Stomach (tissue), 9 donors: ENCODE measurements around the gene FLOT2. TPM values are rescaled to one million over a fixed set of nuclear protein-coding genes. Genes with fewer than 3 reads are reported as not detected.

Source experiments
- DNase-seq, 2 donors: peaks; one replicate each; pipeline versions ENCODE4 v3.0.0 to v3.0.0-alpha.2; 2013 to 2019
- H3K27ac ChIP-seq, 5 donors: fragments of 200-600 bp in 4 of 5; sonication (generic) in 4 of 5; one replicate each; pipeline ENCODE4 v1.5.1; 2013 to 2019; ENCODE audit warnings: mild to moderate bottlenecking in 1 of 5, moderate library complexity in 1 of 5
- H3K27me3 ChIP-seq, 3 donors: fragments of 200-600 bp; sonication (generic); one replicate each; pipeline ENCODE4 v1.5.1; 2017 to 2019; ENCODE audit warnings: mixed run types in 1 of 3
- H3K36me3 ChIP-seq, 4 donors: fragments of 200-600 bp; sonication (generic); 1 replicate in 3 of 4; 2 replicates in 1 of 4; pipeline ENCODE4 v1.5.1; 2016 to 2019
- H3K4me1 ChIP-seq, 4 donors: fragments of 200-600 bp; sonication (generic); one replicate each; pipeline ENCODE4 v1.5.1; 2016 to 2019
- H3K4me3 ChIP-seq, 4 donors: fragments of 200-600 bp; sonication (generic) in 3 of 4; one replicate each; pipeline ENCODE4 v1.5.1; 2016 to 2019; ENCODE audit warnings: mild to moderate bottlenecking in 1 of 4
- H3K9me3 ChIP-seq, 4 donors: fragments of 200-600 bp; sonication (generic); one replicate each; pipeline ENCODE4 v1.5.1; 2016 to 2019
- CTCF ChIP-seq, 7 experiments: fragments of 450-650 bp in 4 of 7; fragments of 200-600 bp in 3 of 7; sonication (generic) in 3 of 7; IDR thresholded peaks; one replicate each; pipeline ENCODE4 v1.5.1; 2016 to 2019; ENCODE audit warnings: antibody characterized with exemption in 7 of 7, control low read depth in 2 of 7, mild to moderate bottlenecking in 1 of 7
- EP300 ChIP-seq: sonication (generic); formaldehyde crosslinking; IDR thresholded peaks from one replicate; pipeline ENCODE4 v1.6.1; 2017; ENCODE audit warnings: antibody characterized with exemption
- POLR2A ChIP-seq, 4 donors: fragments of 450-650 bp; IDR thresholded peaks; one replicate each; pipeline ENCODE4 v1.6.1; 2016; ENCODE audit warnings: antibody characterized with exemption in 4 of 4, control low read depth in 2 of 4, mild to moderate bottlenecking in 1 of 4, moderate library complexity in 1 of 4
- POLR2AphosphoS5 ChIP-seq, 3 donors: sonication (generic); formaldehyde crosslinking; IDR thresholded peaks; one replicate each; pipeline ENCODE4 v1.6.1; 2016; ENCODE audit warnings: antibody characterized with exemption in 3 of 3
- WGBS, 5 donors: extraction: QIAGEN DNeasy Blood & Tissue Kit in 3 of 5; methylation state at CpG; one replicate each; pipeline versions ENCODE4 v1.1.5 to v1.1.7; 2013 to 2018; 5-methylcytosine and 5-hydroxymethylcytosine counted together
- intact Hi-C: fragments of 100-400 bp; cut with DNase I; formaldehyde crosslinking; loops from one replicate; pipeline ENCODE4 v1.15.1; 2023; ENCODE audit warnings: low total_unique reads
- polyA plus RNA-seq, 3 donors: library from polyadenylated mRNA; stranded (reverse); fragments of 200-250 nt; gene quantifications; one replicate each; pipeline ENCODE4 v1.2.3, GENCODE V29; 2013
- small RNA-seq, 4 donors: library from RNA; depleted of rRNA; stranded (forward); fragments of <200 nt; gene quantifications; one replicate each; pipeline ENCODE3, GENCODE V24; 2016
- total RNA-seq, 5 donors: library from RNA; depleted of rRNA; stranded (reverse); fragments of >200 nt; gene quantifications; one replicate each; pipeline versions ENCODE4 v1.1.0 to v1.2.3, GENCODE V29; 2014 to 2016
- donor health status: healthy with polysubstance abuse.
- donor health status: Bipolar disorder and iron deficiency.
- donor health status: healthy.

Gene FLOT2
- total and polyA plus RNA-seq, 8 donors: 19.5 to 80.5 (median 40.8) TPM

GRCh38 chr17:28834420-28834819 is 63.1 kb downstream of the FLOT2 start:
- peaks cover 0 to 17% (median 10%) of the 10 kb centered on the region in 4 donors for H3K36me3 ChIP-seq
- 97 to 100% (median 97%) methylated on average over 1 of the region's 1 CpG for WGBS, 5 donors
- H3K27ac ChIP-seq: no peak overlapping the region
- H3K27me3 ChIP-seq: no peaks in the 10 kb centered on the region
- peaks cover 0 to 1% (median 0%) of the 10 kb centered on the region in 4 donors for H3K4me1 ChIP-seq
- no peak overlapping the region for H3K4me3 ChIP-seq
- intact Hi-C loops: no loop called here
- DNase-seq: no peak
- TF ChIP-seq POLR2A (IDR thresholded peaks at IDR 0.05) (no peak), POLR2AphosphoS5 (IDR thresholded peaks at IDR 0.05) (no peak), EP300 (no peak), CTCF (IDR thresholded peaks at IDR 0.05) (no peak)
- H3K9me3 ChIP-seq: no peaks in the 10 kb centered on the region

Small RNAs within 50 kb of the gene (small RNA-seq; reads per million reads assigned to genes)
- 0 reads per million in 4 donors for gene RF00019

Other genes with a start within 250 kb of the FLOT2 start
- gene SDF2, start 235.8 kb downstream of the FLOT2 start, total RNA-seq: 10 to 100 TPM; 43.7 to 88.1 (median 49.0) TPM
- 10 to 100 TPM; 38.7 to 45.1 (median 40.8) TPM for gene SDF2, start 235.8 kb downstream of the FLOT2 start, polyA plus RNA-seq
- 100 to 1,000 TPM in 1 of 5 donors, 10 to 100 TPM in 4; 46.0 to 135 (median 89.2) TPM for gene SUPT6H, start 235.5 kb downstream of the FLOT2 start, total RNA-seq
- gene SUPT6H, start 235.5 kb downstream of the FLOT2 start, polyA plus RNA-seq: 10 to 100 TPM; 16.9 to 19.1 (median 17.7) TPM
- 1 to 10 TPM in 1 of 5 donors, under 1 TPM in 2, not detected in 2; 0.14 to 5.3 (median 0.92) TPM for gene PROCA1, start 185.8 kb downstream of the FLOT2 start, total RNA-seq
- 1 to 10 TPM; 2.3 to 5.8 (median 2.6) TPM for gene PROCA1, start 185.8 kb downstream of the FLOT2 start, polyA plus RNA-seq
- 100 to 1,000 TPM in 1 of 5 donors, 10 to 100 TPM in 4; 35.6 to 101 (median 95.5) TPM for gene RAB34, start 179.9 kb downstream of the FLOT2 start, total RNA-seq
- gene RAB34, start 179.9 kb downstream of the FLOT2 start, polyA plus RNA-seq: 10 to 100 TPM; 53.1 to 80.1 (median 70.6) TPM
- gene RPL23A, start 177.7 kb downstream of the FLOT2 start, total RNA-seq: 1,000 to 10,000 TPM in 1 of 5 donors, 100 to 1,000 TPM in 4; 221 to 1,205 (median 504) TPM
- gene RPL23A, start 177.7 kb downstream of the FLOT2 start, polyA plus RNA-seq: 1,000 to 10,000 TPM; 1,260 to 1,750 (median 1,417) TPM
- gene TLCD1, start 171.5 kb downstream of the FLOT2 start, total RNA-seq: 10 to 100 TPM in 2 of 5 donors, 1 to 10 TPM in 1, not detected in 2; 2.6 to 21.0 (median 11.7) TPM
- gene TLCD1, start 171.5 kb downstream of the FLOT2 start, polyA plus RNA-seq: 10 to 100 TPM in 1 of 3 donors, 1 to 10 TPM in 2; 6.3 to 13.0 (median 8.2) TPM
- gene NEK8, start 168.9 kb downstream of the FLOT2 start, total RNA-seq: 10 to 100 TPM in 1 of 5 donors, 1 to 10 TPM in 3, not detected in 1; 2.8 to 17.8 (median 7.5) TPM
- gene NEK8, start 168.9 kb downstream of the FLOT2 start, polyA plus RNA-seq: 1 to 10 TPM; 2.8 to 3.4 (median 3.1) TPM
- gene TRAF4, start 153.7 kb downstream of the FLOT2 start, total RNA-seq: 100 to 1,000 TPM in 3 of 5 donors, 10 to 100 TPM in 2; 29.0 to 383 (median 151) TPM
- 10 to 100 TPM; 33.3 to 38.2 (median 34.4) TPM for gene TRAF4, start 153.7 kb downstream of the FLOT2 start, polyA plus RNA-seq
- 10 to 100 TPM in 3 of 5 donors, 1 to 10 TPM in 2; 5.5 to 29.6 (median 14.0) TPM for gene FAM222B, start 54.9 kb downstream of the FLOT2 start, total RNA-seq
- 1 to 10 TPM; 4.4 to 8.3 (median 6.6) TPM for gene FAM222B, start 54.9 kb downstream of the FLOT2 start, polyA plus RNA-seq
- gene ERAL1, start 42.7 kb downstream of the FLOT2 start, total RNA-seq: 10 to 100 TPM; 23.1 to 97.0 (median 60.0) TPM
- gene ERAL1, start 42.7 kb downstream of the FLOT2 start, polyA plus RNA-seq: 10 to 100 TPM; 36.7 to 50.3 (median 42.6) TPM
- 10 to 100 TPM in 2 of 5 donors, 1 to 10 TPM in 2, not detected in 1; 6.4 to 33.5 (median 9.3) TPM for gene DHRS13, start 5.3 kb upstream of the FLOT2 start, total RNA-seq
- 10 to 100 TPM in 1 of 3 donors, 1 to 10 TPM in 2; 4.4 to 13.4 (median 6.0) TPM for gene DHRS13, start 5.3 kb upstream of the FLOT2 start, polyA plus RNA-seq
- gene PHF12, start 53.8 kb upstream of the FLOT2 start, total RNA-seq: 100 to 1,000 TPM in 1 of 5 donors, 10 to 100 TPM in 4; 23.2 to 206 (median 48.5) TPM
- 1 to 10 TPM; 8.3 to 9.8 (median 8.6) TPM for gene PHF12, start 53.8 kb upstream of the FLOT2 start, polyA plus RNA-seq
- 10 to 100 TPM in 1 of 5 donors, 1 to 10 TPM in 1, under 1 TPM in 2, not detected in 1; under 0.01 to 21.4 (median 1.4) TPM for gene SEZ6, start 108.3 kb upstream of the FLOT2 start, total RNA-seq
- under 1 TPM in 2 of 3 donors, not detected in 1; 0.05 to 0.19 TPM for gene SEZ6, start 108.3 kb upstream of the FLOT2 start, polyA plus RNA-seq
- gene PIPOX, start 145.4 kb upstream of the FLOT2 start, total RNA-seq: 10 to 100 TPM in 1 of 5 donors, 1 to 10 TPM in 3, not detected in 1; 1.8 to 13.8 (median 5.2) TPM
- gene PIPOX, start 145.4 kb upstream of the FLOT2 start, polyA plus RNA-seq: under 1 TPM; 0.31 to 0.70 (median 0.50) TPM